ENCODE results near the gene ALPG.
"Not testable (repeated sequence)": the region's sequence is repeated elsewhere in the genome, so short reads cannot be mapped to it uniquely, and the experiment has no call there.

GRCh38 chr2:232433622-232434021 lies 27.0 kb downstream of the ALPG start:
- not testable (repeated sequence) for TF ChIP-seq CTCF (IDR thresholded peaks at IDR 0.05); ZNF121 (CRISPR knock-in tag; IDR thresholded peaks at IDR 0.05); IRF1 (CRISPR knock-in tag; IDR thresholded peaks at IDR 0.05); TCF7 (CRISPR knock-in tag; IDR thresholded peaks at IDR 0.05; ENCODE audit: low read depth); ZNF263 (CRISPR knock-in tag; IDR thresholded peaks at IDR 0.05; ENCODE audit: low read depth); TEAD4 (CRISPR knock-in tag; IDR thresholded peaks at IDR 0.05); ZNF281 (CRISPR knock-in tag; IDR thresholded peaks at IDR 0.05); MAX (CRISPR knock-in tag; IDR thresholded peaks at IDR 0.05); SP1 (CRISPR knock-in tag; conservative IDR thresholded peaks at IDR 0.05); ETV6 (CRISPR knock-in tag; IDR thresholded peaks at IDR 0.05); TP53 (CRISPR knock-in tag; IDR thresholded peaks at IDR 0.05); ZBTB43 (CRISPR knock-in tag; IDR thresholded peaks at IDR 0.05); PREB (CRISPR knock-in tag; IDR thresholded peaks at IDR 0.05; ENCODE audit: borderline replicate concordance); CREM (CRISPR knock-in tag; IDR thresholded peaks at IDR 0.05)

Measured in WTC11 (cell line).